AG09319 (cell line): ENCODE data around the gene IRF3.

ENCODE experiments used
- DNase-seq: peaks from one replicate; pipeline ENCODE4 v3.0.0-alpha.2; 2010; ENCODE audit warnings: low read depth; ENCODE audit errors: extremely low read depth
- CTCF ChIP-seq: IDR thresholded peaks from 2 replicates; pipeline ENCODE4 v1.5.1; 2011; ENCODE audit warnings: low read depth, mild to moderate bottlenecking, inconsistent platforms, low read length, moderate library complexity

Gene IRF3

GRCh38 chr19:49665351-49666119, at the start of gene IRF3, which contains the start of gene BCL2L12:
IRF3 (minus strand) TSS chr19:49665857; CDS start chr19:49664838, 1,019 bp downstream.
BCL2L12 (plus strand) TSS chr19:49665933; CDS start chr19:49666693, 760 bp downstream.
- DNase-seq, result peak; percentile 89
- TF ChIP-seq CTCF, result no peak

- no peak for DNase-seq
- TF ChIP-seq CTCF, result no peak
Observed at GRCh38 chr19:49713236-49713845, 47.7 kb upstream of the IRF3 start.

- peak; percentile 74 for DNase-seq
- no peak for TF ChIP-seq CTCF
Observed at GRCh38 chr19:49712397-49712859, 46.8 kb upstream of the IRF3 start.

- DNase-seq, result no peak
- no peak for TF ChIP-seq CTCF
Observed at GRCh38 chr19:49710372-49710951, 44.8 kb upstream of the IRF3 start.

- DNase-seq, result no peak
- no peak for TF ChIP-seq CTCF
Observed at GRCh38 chr19:49705919-49706318, 40.3 kb upstream of the IRF3 start.

GRCh38 chr19:49704888-49705642, 39.4 kb upstream of the IRF3 start:
- no peak for TF ChIP-seq CTCF
- no peak for DNase-seq
